Common myeloid progenitor, CD34-positive (primary cell): Measurements from ENCODE around the gene ART3.

ENCODE experiments used
- CTCF ChIA-PET: fragments of 350-600 bp; sonication (Branson Sonifier 250); formaldehyde crosslinking; loops from one replicate; lab custom pipeline; 2021; ENCODE audit warnings: antibody characterized with exemption; lab: Charles Lee
- POLR2A ChIA-PET: fragments of 350-600 bp; sonication (Branson Sonifier 250); formaldehyde crosslinking; loops from one replicate; lab custom pipeline; 2021; ENCODE audit warnings: antibody characterized with exemption; lab: Charles Lee
- DNase-seq, 3 donors: peaks; one replicate each; pipeline versions ENCODE4 v3.0.0 to v3.0.0-alpha.2; 2013
- H3K27ac ChIP-seq, 2 experiments: 1 replicate in 1 of 2; 2 replicates in 1 of 2; pipeline ENCODE4 v1.7.0; 2013; ENCODE audit warnings: inconsistent platforms in 2 of 2, low read length in 2 of 2, mild to moderate bottlenecking in 2 of 2, low read depth in 1 of 2, moderate library complexity in 1 of 2; ENCODE audit not compliant: severe bottlenecking in 2 of 2, insufficient read depth in 1 of 2, poor library complexity in 1 of 2
- H3K27me3 ChIP-seq, 5 experiments: replicated peaks in 2 of 5; 1 replicate in 3 of 5; 2 replicates in 2 of 5; pipeline versions ENCODE4 v1.6.1 to v1.7.0; 2013; ENCODE audit warnings: low read length in 4 of 5, mild to moderate bottlenecking in 2 of 5, moderate library complexity in 2 of 5, inconsistent platforms in 1 of 5; ENCODE audit not compliant: insufficient read depth in 5 of 5, control insufficient read depth in 4 of 5
- H3K36me3 ChIP-seq, 4 experiments: 1 replicate in 2 of 4; 2 replicates in 2 of 4; pipeline versions ENCODE4 v1.6.1 to v1.7.0; 2013; ENCODE audit warnings: low read length in 3 of 4, control low read depth in 1 of 4, mild to moderate bottlenecking in 1 of 4; ENCODE audit not compliant: control insufficient read depth in 4 of 4, insufficient read depth in 4 of 4
- H3K4me1 ChIP-seq, 4 experiments: 1 replicate in 3 of 4; 2 replicates in 1 of 4; pipeline versions ENCODE4 v1.6.1 to v1.7.1; 2013; ENCODE audit warnings: low read length in 3 of 4, mild to moderate bottlenecking in 3 of 4, control low read depth in 1 of 4, inconsistent platforms in 1 of 4, moderate library complexity in 1 of 4; ENCODE audit not compliant: control insufficient read depth in 4 of 4, insufficient read depth in 4 of 4; ENCODE audit errors: control extremely low read depth in 1 of 4
- H3K4me3 ChIP-seq, 7 experiments: 1 replicate in 4 of 7; 2 replicates in 3 of 7; pipeline versions ENCODE4 v1.5.1 to v1.7.0; 2013; ENCODE audit warnings: mild to moderate bottlenecking in 7 of 7, low read length in 6 of 7, moderate library complexity in 6 of 7, inconsistent platforms in 2 of 7, low read depth in 2 of 7, control low read depth in 1 of 7; ENCODE audit not compliant: insufficient read depth in 4 of 7, control insufficient read depth in 1 of 7; ENCODE audit errors: extremely low read depth in 1 of 7
- H3K9me3 ChIP-seq, 5 experiments: 1 replicate in 4 of 5; 2 replicates in 1 of 5; pipeline versions ENCODE4 v1.6.1 to v1.7.1; 2013; ENCODE audit warnings: low read length in 4 of 5, mild to moderate bottlenecking in 2 of 5, inconsistent platforms in 1 of 5, low read depth in 1 of 5, moderate library complexity in 1 of 5; ENCODE audit not compliant: control insufficient read depth in 4 of 5, insufficient read depth in 2 of 5; ENCODE audit errors: control extremely low read depth in 1 of 5
- WGBS: methylation state at CpG from one replicate; pipeline ENCODE4 v1.1.5; 2013; ENCODE audit not compliant: insufficient coverage; 5-methylcytosine and 5-hydroxymethylcytosine counted together

The ART3 gene

DNA sequence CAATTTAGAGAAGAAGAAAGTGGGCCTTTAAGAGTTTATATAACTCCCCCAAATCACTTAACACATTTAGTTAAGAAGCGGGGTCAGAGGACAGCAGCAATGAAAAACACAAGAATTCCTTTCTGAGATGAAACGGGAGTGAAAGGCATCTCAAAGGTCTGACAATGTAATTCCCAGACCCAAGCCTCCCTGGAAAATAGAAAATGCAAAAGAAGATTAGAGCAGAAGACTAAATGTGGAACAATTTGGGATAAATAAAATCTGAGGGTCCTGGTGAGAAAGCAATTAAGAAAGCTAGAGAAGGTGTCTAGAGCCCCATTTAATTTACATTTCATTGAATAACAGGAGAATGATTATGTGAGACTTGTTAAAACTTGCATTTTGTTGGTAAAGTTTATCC lies 19.1 kb upstream of the ART3 start:
- H3K9me3 ChIP-seq, result no peaks in the 10 kb centered on the region
- POLR2A ChIA-PET, result no interaction called here
- no peaks in the 10 kb centered on the region for H3K36me3 ChIP-seq
- no peak for DNase-seq
- no peaks in the 10 kb centered on the region for H3K4me1 ChIP-seq
- no peak overlapping the region for H3K4me3 ChIP-seq
- H3K27ac ChIP-seq, result no peak overlapping the region
- WGBS, result 100% methylated on average over 2 of the region's 2 CpGs
- CTCF ChIA-PET, result interaction anchor here (2.0 kb wide), 1 partner anchor 59 kb away, joined by 15 read pairs; no protein-coding TSS in a partner anchor
- no peaks in the 10 kb centered on the region for H3K27me3 ChIP-seq

DNA sequence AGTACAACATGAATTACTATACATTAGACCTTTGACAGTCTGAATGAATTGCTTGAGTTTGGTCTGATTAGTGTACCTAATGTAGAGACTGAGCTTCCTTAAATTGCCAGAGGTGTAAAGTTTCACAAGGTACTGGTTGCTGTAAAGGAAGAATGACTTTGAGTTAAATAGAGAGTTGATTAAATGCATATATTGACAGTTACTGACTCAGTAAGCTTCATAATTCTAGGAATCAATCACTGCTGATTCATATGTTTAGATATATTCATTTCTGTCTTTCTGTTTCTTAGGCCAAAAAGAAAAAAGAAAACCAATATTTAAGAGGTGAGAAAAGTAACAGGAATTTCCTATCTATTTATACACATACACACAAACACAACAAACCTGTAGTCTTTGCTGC lies 16.2 kb upstream of the ART3 start:
- no peaks in the 10 kb centered on the region for H3K36me3 ChIP-seq
- H3K4me1 ChIP-seq, result no peaks in the 10 kb centered on the region
- ChIA-PET CTCF (interaction anchor here (1.0 to 2.6 kb wide), 4 partner anchors 9 to 63 kb away, joined by 4 to 7 read pairs (median 5); no protein-coding TSS in a partner anchor), POLR2A (no interaction called here)
- H3K27ac ChIP-seq, result no peak overlapping the region
- H3K9me3 ChIP-seq, result no peaks in the 10 kb centered on the region
- no peaks in the 10 kb centered on the region for H3K27me3 ChIP-seq
- H3K4me3 ChIP-seq, result no peak overlapping the region
- no peak for DNase-seq

DNA sequence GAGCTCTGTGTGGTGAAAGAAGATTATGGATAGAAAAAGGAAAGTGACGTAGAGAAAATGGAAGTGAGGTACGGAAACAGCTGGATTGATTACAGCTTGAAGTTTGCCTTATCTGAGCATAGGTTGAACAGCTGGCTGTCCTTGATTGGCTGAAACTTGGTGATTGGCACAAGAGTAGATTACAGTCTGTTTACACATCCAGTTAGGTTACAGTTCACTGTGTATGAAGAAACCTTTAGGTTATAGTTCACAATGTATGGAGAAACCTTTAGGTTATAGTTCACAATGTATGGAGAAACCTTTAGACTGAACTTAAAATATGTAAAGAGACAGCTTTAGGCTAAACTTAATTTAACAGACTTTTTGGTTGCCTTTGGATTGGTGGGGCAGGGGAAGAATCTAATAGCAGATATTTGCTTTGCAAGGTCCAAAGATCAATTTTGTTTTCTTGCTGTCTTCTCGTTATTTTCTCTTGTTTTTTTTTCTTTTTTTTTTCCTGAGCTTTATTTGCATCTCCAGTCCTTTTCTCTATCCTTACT lies 15.6 kb upstream of the ART3 start:
- DNase-seq, result peak in 2 of 3 donors; percentile 44 to 54
- POLR2A ChIA-PET, result interaction anchor here (0.7 kb wide), 1 partner anchor 54 kb away, joined by 3 read pairs; no protein-coding TSS in a partner anchor

DNA sequence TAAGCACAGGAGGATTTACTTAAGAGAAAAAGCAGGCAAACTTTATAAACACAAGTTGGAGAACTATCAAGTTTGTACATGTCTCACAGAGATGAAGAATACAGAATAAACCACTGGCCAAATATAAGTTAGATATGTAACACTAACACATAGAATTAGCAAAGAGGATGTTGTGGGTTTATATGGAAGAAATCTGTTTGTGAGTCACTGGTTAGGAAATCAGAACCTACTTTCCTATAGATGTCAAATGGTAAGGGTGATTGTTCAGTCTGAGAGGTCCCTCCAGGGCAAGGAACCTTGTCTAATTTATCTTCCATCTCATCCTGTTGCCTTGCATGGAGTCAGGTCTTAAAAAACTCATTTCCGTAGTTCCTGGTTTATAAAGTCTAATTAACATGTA lies 14.8 kb upstream of the ART3 start:
- Histone ChIP-seq H3K27me3 (no peaks in the 10 kb centered on the region), H3K27ac (no peak overlapping the region)

More for the DNA sequence above, 15.6 kb upstream of the ART3 start:
- Histone ChIP-seq H3K4me1 (no peaks in the 10 kb centered on the region), H3K36me3 (no peaks in the 10 kb centered on the region), H3K27me3 (no peaks in the 10 kb centered on the region), H3K27ac (no peak overlapping the region), H3K9me3 (no peaks in the 10 kb centered on the region), H3K4me3 (no peak overlapping the region)
- WGBS, result 85% methylated on average over 2 of the region's 3 CpGs
- CTCF ChIA-PET, result interaction anchor here (0.9 to 2.6 kb wide), 4 partner anchors 14 to 63 kb away, joined by 3 to 7 read pairs (median 4); no protein-coding TSS in a partner anchor

DNA sequence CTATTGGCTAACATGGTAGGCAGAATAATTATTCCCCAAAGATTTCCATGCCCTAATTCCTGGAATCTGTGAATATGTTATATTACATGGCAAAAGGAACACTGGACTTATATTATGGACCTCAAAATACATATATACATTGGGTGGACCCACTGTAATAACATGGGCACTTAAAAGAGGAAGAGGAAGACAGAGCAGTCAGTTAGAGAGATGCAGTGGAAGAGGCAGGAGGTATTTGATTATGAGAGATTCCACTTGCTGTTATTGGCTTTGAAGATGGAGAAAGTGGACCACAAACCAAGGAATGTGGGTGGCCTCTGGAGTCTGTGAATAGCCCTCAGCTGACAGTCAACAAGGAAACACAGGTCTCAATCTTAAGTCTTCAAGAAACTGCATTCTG lies 14.0 kb upstream of the ART3 start:
- H3K27ac ChIP-seq, result no peak overlapping the region
- ChIA-PET POLR2A (interaction anchor here (1.2 kb wide), 1 partner anchor 76 kb away, joined by 3 read pairs; no protein-coding TSS in a partner anchor), CTCF (interaction anchor here (0.8 to 3.5 kb wide), 2 partner anchors 11 to 64 kb away, joined by 3 to 40 read pairs; no protein-coding TSS in a partner anchor)
- DNase-seq, result peak in 1 of 3 donors; percentile 13
- H3K27me3 ChIP-seq, result no peaks in the 10 kb centered on the region
- no peak overlapping the region for H3K4me3 ChIP-seq
- H3K9me3 ChIP-seq, result no peaks in the 10 kb centered on the region
- no peaks in the 10 kb centered on the region for H3K36me3 ChIP-seq
- H3K4me1 ChIP-seq, result no peaks in the 10 kb centered on the region

More for the DNA sequence above, 14.8 kb upstream of the ART3 start:
- 100% methylated on average over 1 of the region's 1 CpG for WGBS
- Histone ChIP-seq H3K4me1 (no peaks in the 10 kb centered on the region), H3K4me3 (no peak overlapping the region), H3K36me3 (no peaks in the 10 kb centered on the region), H3K9me3 (no peaks in the 10 kb centered on the region)
- ChIA-PET POLR2A (no interaction called here), CTCF (interaction anchor here (0.9 to 2.6 kb wide), 2 partner anchors 14 to 64 kb away, joined by 3 to 7 read pairs; no protein-coding TSS in a partner anchor)
- peak in 2 of 3 donors; percentile 49 to 63 for DNase-seq

DNA sequence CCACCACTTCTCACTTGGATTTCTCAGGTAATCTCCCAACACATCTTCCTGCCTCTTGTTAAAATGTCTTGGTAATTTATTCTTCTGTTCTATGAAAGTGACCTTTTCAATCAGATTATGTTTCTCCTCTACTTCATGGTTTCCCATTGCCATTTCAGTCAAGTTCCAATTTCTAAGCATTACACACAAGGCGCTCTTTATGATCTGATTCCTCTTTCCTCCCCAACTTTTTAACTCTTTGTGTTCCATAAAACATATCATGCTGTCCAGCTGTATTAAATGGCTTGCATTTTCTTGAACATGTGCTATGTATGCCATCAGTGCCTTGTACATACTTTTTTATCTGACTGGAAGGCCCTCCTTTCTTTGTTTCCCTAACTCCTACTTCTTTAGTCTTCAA lies 13.1 kb upstream of the ART3 start:
- CTCF ChIA-PET, result interaction anchor here (0.8 to 3.5 kb wide), 4 partner anchors 10 to 65 kb away, joined by 3 to 40 read pairs (median 4); no protein-coding TSS in a partner anchor
- POLR2A ChIA-PET, result interaction anchor here (1.2 kb wide), 1 partner anchor 77 kb away, joined by 3 read pairs; no protein-coding TSS in a partner anchor
- no peaks in the 10 kb centered on the region for H3K4me1 ChIP-seq
- no peak for DNase-seq
- H3K36me3 ChIP-seq, result no peaks in the 10 kb centered on the region
- no peaks in the 10 kb centered on the region for H3K9me3 ChIP-seq
- no peak overlapping the region for H3K27ac ChIP-seq
- H3K4me3 ChIP-seq, result no peak overlapping the region
- WGBS, result 100% methylated on average over 1 of the region's 1 CpG
- no peaks in the 10 kb centered on the region for H3K27me3 ChIP-seq

DNA sequence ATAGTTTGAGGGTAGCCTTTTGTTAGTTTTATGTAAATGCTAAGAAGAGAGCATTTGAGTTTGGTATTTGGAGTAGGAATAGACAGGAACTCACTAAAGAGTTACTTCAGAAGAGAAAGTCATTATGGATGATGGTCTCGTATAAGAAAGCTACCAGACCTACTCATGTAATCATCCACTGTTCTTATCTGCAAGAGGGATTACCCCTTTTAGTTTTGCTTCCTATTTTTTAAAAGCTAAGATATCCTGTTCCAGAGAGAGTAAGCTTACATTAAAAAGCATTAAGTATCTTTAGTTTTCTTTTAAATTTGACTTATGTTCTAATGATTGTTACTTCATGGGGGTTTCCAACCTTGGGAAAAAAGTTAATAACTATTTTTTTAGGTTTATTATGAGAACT lies 12.5 kb upstream of the ART3 start:
- Histone ChIP-seq H3K27ac (no peak overlapping the region), H3K4me1 (no peaks in the 10 kb centered on the region), H3K9me3 (no peaks in the 10 kb centered on the region), H3K36me3 (no peaks in the 10 kb centered on the region), H3K27me3 (no peaks in the 10 kb centered on the region), H3K4me3 (no peak overlapping the region)
- WGBS, result no CpG with 5 or more reads among the region's 1 CpG
- CTCF ChIA-PET, result interaction anchor here (1.0 to 3.5 kb wide), 4 partner anchors 15 to 65 kb away, joined by 3 to 40 read pairs (median 4); no protein-coding TSS in a partner anchor
- POLR2A ChIA-PET, result no interaction called here
- DNase-seq, result peak in 2 of 3 donors; percentile 26 to 38
